ENCODE results near the gene VAV3. TPM values are rescaled to one million over a fixed set of nuclear protein-coding genes. Genes with fewer than 3 reads are reported as not detected.

VAV3 gene
- total RNA-seq, 1 experiment from 2014 or later = not detected

- H3K4me1 ChIP-seq (replicated peaks) = no peaks in the 10 kb centered on the region
- no peak overlapping the region for H3K27ac ChIP-seq
- DNase-seq (ENCODE audit: low read depth in 1 of 2, low spot score in 2 of 2) = no peak
- no peak overlapping the region for H3K4me3 ChIP-seq
- H3K36me3 ChIP-seq = no peaks in the 10 kb centered on the region
- no peaks in the 10 kb centered on the region for H3K27me3 ChIP-seq (replicated peaks)
- H3K9me3 ChIP-seq (replicated peaks) = no peaks in the 10 kb centered on the region
These were observed 147.0 kb downstream of the VAV3 start for GRCh38 chr1:107817935-107818334.

DNA sequence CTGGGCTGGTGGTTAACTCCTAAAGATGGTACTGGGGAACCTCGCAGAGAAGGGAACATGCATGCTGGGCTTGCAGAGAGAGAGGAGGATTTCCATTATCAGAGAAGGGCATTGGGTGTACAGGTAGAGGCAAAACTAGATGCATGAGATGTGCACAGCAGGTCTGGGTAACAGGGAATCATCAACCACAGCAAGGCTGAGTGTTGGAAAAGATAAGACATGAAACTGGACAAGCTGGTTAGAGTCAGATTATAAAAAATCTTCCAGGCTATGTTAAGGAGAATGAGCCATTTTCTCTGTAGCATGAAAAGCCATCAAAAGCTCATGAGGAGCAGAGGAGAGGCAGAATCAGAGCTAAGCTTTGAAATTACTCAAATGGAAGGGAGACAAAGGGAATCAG, 147.8 kb downstream of the VAV3 start:
- Histone ChIP-seq H3K4me3 (no peak overlapping the region), H3K4me1 (replicated peaks) (no peaks in the 10 kb centered on the region), H3K27ac (no peak overlapping the region), H3K36me3 (no peaks in the 10 kb centered on the region), H3K9me3 (replicated peaks) (no peaks in the 10 kb centered on the region), H3K27me3 (replicated peaks) (no peaks in the 10 kb centered on the region)
- DNase-seq (ENCODE audit: low read depth in 1 of 2, low spot score in 2 of 2) = no peak

DNA sequence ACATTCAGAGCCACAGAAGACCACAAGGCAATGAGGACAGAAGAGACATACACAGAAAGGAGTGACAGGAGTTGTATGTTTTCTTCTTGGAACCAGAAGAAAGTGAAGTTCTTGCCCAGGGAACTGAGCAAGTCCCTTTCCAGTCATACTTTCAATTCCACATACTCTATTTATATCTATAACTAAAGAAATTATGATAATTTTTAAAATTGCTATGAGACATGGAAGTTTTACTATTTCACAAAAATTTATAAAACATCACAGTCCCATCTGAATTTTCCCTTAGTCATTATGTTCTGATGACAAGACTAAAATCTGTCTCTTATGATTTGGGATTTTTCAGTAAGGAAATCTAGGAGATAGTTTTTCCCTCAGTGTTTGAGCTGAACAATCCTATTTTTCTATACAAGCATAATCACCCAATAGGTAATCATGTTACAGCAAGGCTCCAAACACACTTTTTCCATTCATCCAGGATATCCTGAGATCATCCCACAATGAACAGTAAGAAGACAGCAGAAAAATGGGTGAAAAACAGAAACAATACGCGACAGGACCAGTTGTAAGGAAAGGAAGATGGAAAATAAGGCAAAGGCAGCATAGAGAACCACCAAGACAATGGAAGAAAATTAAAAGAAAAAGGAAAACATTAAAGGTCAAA, 154.6 kb downstream of the VAV3 start:
- Histone ChIP-seq H3K9me3 (replicated peaks) (no peaks in the 10 kb centered on the region), H3K27ac (no peak overlapping the region), H3K36me3 (no peaks in the 10 kb centered on the region), H3K27me3 (replicated peaks) (peaks cover 3% of the 10 kb centered on the region; the same call in 1 of the 2 replicates), H3K4me3 (no peak overlapping the region), H3K4me1 (replicated peaks) (no peaks in the 10 kb centered on the region)
- DNase-seq (ENCODE audit: low read depth in 1 of 2, low spot score in 2 of 2) = no peak

DNA sequence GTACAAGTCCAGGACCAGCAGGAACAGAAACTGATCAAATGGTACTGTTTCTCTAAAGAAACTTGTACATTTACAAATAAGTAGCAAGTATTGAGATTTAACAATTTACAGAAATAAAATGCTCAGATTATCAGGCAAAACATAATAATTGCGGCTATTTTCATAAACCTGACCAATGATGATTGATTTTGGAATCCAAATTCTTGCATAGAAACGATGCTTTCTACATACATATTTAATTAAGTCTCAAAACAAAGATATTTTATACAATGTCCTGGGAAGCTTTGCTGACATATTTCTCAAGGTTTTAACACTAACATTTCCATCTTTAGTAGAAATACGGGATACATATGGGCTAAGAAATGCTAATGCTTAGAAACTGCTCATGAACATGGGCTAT, 157.1 kb downstream of the VAV3 start:
- Histone ChIP-seq H3K4me1 (replicated peaks) (no peaks in the 10 kb centered on the region), H3K4me3 (no peak overlapping the region), H3K27me3 (replicated peaks) (peaks cover 3% of the 10 kb centered on the region; the same call in 1 of the 2 replicates), H3K36me3 (no peaks in the 10 kb centered on the region), H3K9me3 (replicated peaks) (no peaks in the 10 kb centered on the region), H3K27ac (no peak overlapping the region)
- no peak for DNase-seq (ENCODE audit: low read depth in 1 of 2, low spot score in 2 of 2)

- Histone ChIP-seq H3K27me3 (replicated peaks) (peaks cover 3% of the 10 kb centered on the region; the same call in 1 of the 2 replicates), H3K4me3 (no peak overlapping the region), H3K36me3 (no peaks in the 10 kb centered on the region), H3K4me1 (replicated peaks) (no peaks in the 10 kb centered on the region), H3K9me3 (replicated peaks) (no peaks in the 10 kb centered on the region), H3K27ac (no peak overlapping the region)
- no peak for DNase-seq (ENCODE audit: low read depth in 1 of 2, low spot score in 2 of 2)
These were observed 157.6 kb downstream of the VAV3 start for GRCh38 chr1:107807405-107807804.

GRCh38 chr1:107806902-107807301, 158.1 kb downstream of the VAV3 start:
- Histone ChIP-seq H3K4me1 (replicated peaks) (no peaks in the 10 kb centered on the region), H3K36me3 (no peaks in the 10 kb centered on the region), H3K27ac (no peak overlapping the region), H3K9me3 (replicated peaks) (no peaks in the 10 kb centered on the region), H3K27me3 (replicated peaks) (peaks cover 3% of the 10 kb centered on the region; the same call in 1 of the 2 replicates), H3K4me3 (no peak overlapping the region)
- DNase-seq (ENCODE audit: low read depth in 1 of 2, low spot score in 2 of 2) = no peak

DNA sequence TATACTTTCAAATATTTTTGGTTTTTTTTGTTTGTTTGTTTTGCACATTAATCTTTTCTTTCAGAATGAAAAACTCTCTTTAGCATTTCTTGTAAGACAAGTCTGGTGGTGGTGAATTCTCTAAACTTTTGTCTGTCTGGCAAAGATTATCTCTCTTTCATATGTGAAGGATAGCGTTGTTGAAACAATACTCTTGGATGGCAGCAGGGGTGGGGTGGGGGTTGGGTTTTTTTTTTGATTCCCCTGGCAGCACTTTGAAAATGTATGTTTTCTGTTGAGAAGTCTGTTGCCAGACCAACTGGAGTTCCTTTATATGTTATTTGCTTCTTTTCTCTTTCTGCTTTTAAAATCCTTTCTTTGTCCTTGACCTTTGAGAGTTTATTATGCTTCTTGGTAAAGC, 160.2 kb downstream of the VAV3 start:
- Histone ChIP-seq H3K4me1 (replicated peaks) (no peaks in the 10 kb centered on the region), H3K9me3 (replicated peaks) (no peaks in the 10 kb centered on the region), H3K4me3 (no peak overlapping the region), H3K27me3 (replicated peaks) (0 out of 2 replicates have a peak, but pooled peaks cover 3% of the 10 kb centered on the region), H3K27ac (no peak overlapping the region), H3K36me3 (no peaks in the 10 kb centered on the region)
- no peak for DNase-seq (ENCODE audit: low read depth in 1 of 2, low spot score in 2 of 2)

- Histone ChIP-seq H3K27me3 (replicated peaks) (no peaks in the 10 kb centered on the region), H3K27ac (no peak overlapping the region), H3K36me3 (no peaks in the 10 kb centered on the region), H3K9me3 (replicated peaks) (no peaks in the 10 kb centered on the region), H3K4me3 (no peak overlapping the region), H3K4me1 (replicated peaks) (no peaks in the 10 kb centered on the region)
- no peak for DNase-seq (ENCODE audit: low read depth in 1 of 2, low spot score in 2 of 2)
These were observed 160.8 kb downstream of the VAV3 start for GRCh38 chr1:107804134-107804533.

GRCh38 chr1:107803579-107803978, 161.4 kb downstream of the VAV3 start:
- Histone ChIP-seq H3K4me3 (no peak overlapping the region), H3K27ac (no peak overlapping the region), H3K4me1 (replicated peaks) (no peaks in the 10 kb centered on the region), H3K36me3 (no peaks in the 10 kb centered on the region), H3K27me3 (replicated peaks) (no peaks in the 10 kb centered on the region), H3K9me3 (replicated peaks) (no peaks in the 10 kb centered on the region)
- no peak for DNase-seq (ENCODE audit: low read depth in 1 of 2, low spot score in 2 of 2)

DNA sequence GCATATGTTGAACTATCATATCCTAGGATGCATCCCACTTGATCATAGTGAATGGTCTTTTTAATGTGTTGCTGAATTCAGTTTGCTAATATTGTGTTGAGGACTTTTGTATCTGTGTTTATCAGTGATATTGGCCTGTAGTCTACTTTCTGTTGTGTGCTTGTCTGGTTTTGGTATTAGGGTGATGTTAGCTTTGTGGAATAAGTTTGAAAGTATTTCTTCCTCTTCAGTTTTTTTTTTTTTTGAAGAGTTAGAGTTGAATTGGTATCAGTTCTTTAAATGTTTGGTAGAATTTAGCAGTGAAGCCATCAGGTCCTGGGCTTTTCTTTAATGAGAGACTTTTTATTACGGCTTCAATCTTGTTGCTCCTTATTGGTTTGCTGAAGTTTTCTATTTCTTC, 162.3 kb downstream of the VAV3 start:
- H3K27ac ChIP-seq = no peak overlapping the region
- H3K4me3 ChIP-seq = no peak overlapping the region
- no peak for DNase-seq (ENCODE audit: low read depth in 1 of 2, low spot score in 2 of 2)

GRCh38 chr1:107795994-107796393, 169.0 kb downstream of the VAV3 start:
- Histone ChIP-seq H3K27ac (no peak overlapping the region), H3K4me1 (replicated peaks) (no peaks in the 10 kb centered on the region), H3K9me3 (replicated peaks) (no peaks in the 10 kb centered on the region), H3K4me3 (no peak overlapping the region), H3K36me3 (no peaks in the 10 kb centered on the region), H3K27me3 (replicated peaks) (no peaks in the 10 kb centered on the region)
- no peak for DNase-seq (ENCODE audit: low read depth in 1 of 2, low spot score in 2 of 2)

More for the DNA sequence above, 162.3 kb downstream of the VAV3 start:
- no peaks in the 10 kb centered on the region for H3K36me3 ChIP-seq
- H3K9me3 ChIP-seq (replicated peaks) = no peaks in the 10 kb centered on the region
- H3K4me1 ChIP-seq (replicated peaks) = no peaks in the 10 kb centered on the region
- H3K27me3 ChIP-seq (replicated peaks) = no peaks in the 10 kb centered on the region

- no peaks in the 10 kb centered on the region for H3K4me1 ChIP-seq (replicated peaks)
These were observed 169.5 kb downstream of the VAV3 start for GRCh38 chr1:107795441-107795840.

DNA sequence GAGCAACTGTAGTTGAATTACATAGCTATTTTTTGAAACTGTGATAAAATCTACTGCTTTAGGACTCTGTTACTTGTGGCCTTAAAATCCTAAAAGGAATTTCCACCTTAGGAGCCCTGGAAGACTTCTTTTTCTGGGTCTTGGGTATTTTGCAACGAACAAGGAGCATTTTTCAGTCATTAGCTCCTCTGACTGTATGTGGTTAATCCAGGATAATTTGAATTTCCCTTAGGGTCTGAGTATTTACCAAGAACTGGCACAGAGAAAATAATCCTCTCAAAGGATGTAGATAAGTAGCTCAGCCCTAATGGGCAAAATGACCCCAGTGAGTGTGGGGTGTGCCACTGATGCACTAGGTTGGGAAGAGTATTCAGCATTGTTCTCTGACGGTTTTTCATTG, 170.4 kb downstream of the VAV3 start:
- no peak for DNase-seq (ENCODE audit: low read depth in 1 of 2, low spot score in 2 of 2)
- Histone ChIP-seq H3K27ac (no peak overlapping the region), H3K36me3 (no peaks in the 10 kb centered on the region), H3K9me3 (replicated peaks) (no peaks in the 10 kb centered on the region), H3K27me3 (replicated peaks) (no peaks in the 10 kb centered on the region), H3K4me3 (no peak overlapping the region), H3K4me1 (replicated peaks) (no peaks in the 10 kb centered on the region)

More at GRCh38 chr1:107795441-107795840, 169.5 kb downstream of the VAV3 start:
- no peaks in the 10 kb centered on the region for H3K9me3 ChIP-seq (replicated peaks)
- no peak overlapping the region for H3K27ac ChIP-seq
- H3K36me3 ChIP-seq = no peaks in the 10 kb centered on the region
- H3K4me3 ChIP-seq = no peak overlapping the region
- DNase-seq (ENCODE audit: low read depth in 1 of 2, low spot score in 2 of 2) = no peak
- H3K27me3 ChIP-seq (replicated peaks) = no peaks in the 10 kb centered on the region

DNA sequence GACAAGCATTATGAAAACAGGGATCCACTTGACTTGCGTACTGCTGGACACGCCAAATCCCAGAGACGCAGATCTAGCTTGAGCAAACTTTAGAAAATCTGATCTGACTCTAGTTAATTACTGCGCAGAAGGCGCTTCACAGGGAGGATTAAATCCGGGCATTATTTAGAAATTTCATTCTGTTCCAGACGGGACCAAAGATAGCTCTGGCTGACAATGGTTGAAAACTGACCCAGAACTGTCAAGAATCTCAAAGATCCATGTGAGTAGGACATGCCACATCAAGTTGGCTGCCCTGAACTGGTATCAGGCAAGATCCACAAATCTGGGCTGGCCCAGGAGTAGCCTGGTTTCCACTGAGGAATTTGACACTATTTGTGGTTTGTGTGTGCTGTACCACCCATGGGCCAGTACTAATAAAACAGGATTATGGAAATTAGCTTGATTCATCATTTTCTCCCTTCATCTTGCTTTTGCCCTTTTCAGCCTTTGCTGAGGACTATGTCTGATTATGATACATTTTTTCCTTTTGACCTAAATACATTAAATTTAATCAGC, 171.0 kb downstream of the VAV3 start:
- H3K9me3 ChIP-seq (replicated peaks) = no peaks in the 10 kb centered on the region
- H3K4me3 ChIP-seq = no peak overlapping the region
- H3K27ac ChIP-seq = no peak overlapping the region
- H3K27me3 ChIP-seq (replicated peaks) = no peaks in the 10 kb centered on the region
- no peaks in the 10 kb centered on the region for H3K36me3 ChIP-seq
- no peak for DNase-seq (ENCODE audit: low read depth in 1 of 2, low spot score in 2 of 2)
- no peaks in the 10 kb centered on the region for H3K4me1 ChIP-seq (replicated peaks)

GRCh38 chr1:107791348-107791747, 173.6 kb downstream of the VAV3 start:
- no peaks in the 10 kb centered on the region for H3K27me3 ChIP-seq (replicated peaks)
- H3K4me3 ChIP-seq = no peak overlapping the region
- H3K27ac ChIP-seq = no peak overlapping the region
- DNase-seq (ENCODE audit: low read depth in 1 of 2, low spot score in 2 of 2) = no peak
- no peaks in the 10 kb centered on the region for H3K4me1 ChIP-seq (replicated peaks)
- no peaks in the 10 kb centered on the region for H3K9me3 ChIP-seq (replicated peaks)
- H3K36me3 ChIP-seq = no peaks in the 10 kb centered on the region

Measured in SJSA1 (cell line).